ENCODE measurements around the gene RNF130.

- no peak for TF ChIP-seq CTCF (conservative IDR thresholded peaks at IDR 0.05 in 1 of 2, IDR thresholded peaks at IDR 0.05 in 1 of 2; ENCODE audit: low read depth in 1 of 2, low read length in 2 of 2)
- TF ChIP-seq EZH2 (IDR thresholded peaks at IDR 0.05; ENCODE audit: low read length, missing control alignments), result no peak
Measured at GRCh38 chr5:179908528-179908927, 163.0 kb downstream of the RNF130 start.

All from fibroblast of lung (primary cell).